K562 (cell line): ENCODE measurements around the gene KLK13. TPM values are rescaled to one million over a fixed set of nuclear protein-coding genes. Genes with fewer than 3 reads are reported as not detected.
A peak's percentile ranks its signal among the peaks of the same experiment; 100 is the strongest.

ENCODE experiments used
- BCOR ChIP-seq: fragments of 450-650 bp; IDR thresholded peaks from 2 replicates; pipeline ENCODE4 v1.6.1; 2016
- C11orf30 ChIP-seq: fragments of 450-650 bp; IDR thresholded peaks from 2 replicates; pipeline ENCODE4 v1.6.1; 2016; ENCODE audit warnings: low read depth, mild to moderate bottlenecking
- CBFA2T2 ChIP-seq: fragments of 450-650 bp; conservative IDR thresholded peaks from 2 replicates; pipeline ENCODE4 v1.6.1; 2017; ENCODE audit warnings: mild to moderate bottlenecking
- EP300 ChIP-seq: IDR thresholded peaks from 2 replicates; pipeline ENCODE4 v1.6.1; 2012; ENCODE audit warnings: low read length, improper control_type of control experiment
- ETV6 ChIP-seq, 3 experiments: fragments of 150-350 bp in 1 of 3; sonication (generic) in 1 of 3; formaldehyde crosslinking in 1 of 3; IDR thresholded peaks; 2 replicates each; pipeline versions ENCODE4 v1.6.1 to v1.8.0; 2014 to 2022; ENCODE audit warnings: borderline replicate concordance in 2 of 3, low read depth in 2 of 3, antibody characterized with exemption in 1 of 3, low read length in 1 of 3, mild to moderate bottlenecking in 1 of 3, missing genetic modification reagents in 1 of 3
- HMGN3 ChIP-seq: IDR thresholded peaks from 2 replicates; pipeline ENCODE4 v1.6.1; 2011; ENCODE audit warnings: borderline replicate concordance, low read depth, mild to moderate bottlenecking, mixed read lengths, low read length; ENCODE audit not compliant: insufficient read length; ENCODE audit errors: extremely low read depth
- MAZ ChIP-seq, 2 experiments: fragments of 450-650 bp in 1 of 2; sonication (generic) in 1 of 2; formaldehyde crosslinking; IDR thresholded peaks in 1 of 2; conservative IDR thresholded peaks in 1 of 2; 2 replicates each; pipeline versions ENCODE4 v1.4.0 to v1.5.0; 2020; ENCODE audit warnings: mild to moderate bottlenecking in 1 of 2, missing genetic modification reagents in 1 of 2
- MED1 ChIP-seq: sonication (generic); formaldehyde crosslinking; IDR thresholded peaks from 2 replicates; pipeline ENCODE4 v1.8.1; 2023; ENCODE audit warnings: missing genetic modification reagents, borderline replicate concordance
- PPARD ChIP-seq: fragments of 250-450 bp; sonication (Bioruptor Pico); IDR thresholded peaks from 2 replicates; pipeline ENCODE4 v1.8.0; 2022; ENCODE audit warnings: inconsistent platforms, mild to moderate bottlenecking, moderate library complexity
- PTRF ChIP-seq: fragments of 450-650 bp; IDR thresholded peaks from 2 replicates; pipeline ENCODE4 v1.6.1; 2016; ENCODE audit warnings: mild to moderate bottlenecking, missing genetic modification characterization, missing compliant biosample characterization
- RBM39 ChIP-seq: fragments of 200-400 bp; formaldehyde crosslinking; optimal IDR thresholded peaks from 2 replicates; pipeline ENCODE3; 2018; ENCODE audit warnings: low read depth, low read length
- SMAD1 ChIP-seq: fragments of 150-350 bp; IDR thresholded peaks from 2 replicates; pipeline ENCODE4 v1.6.1; 2014; ENCODE audit warnings: low read length, low read depth; ENCODE audit not compliant: partially characterized antibody
- ZFPM2 ChIP-seq: fragments of 250-450 bp; sonication (Bioruptor Pico); IDR thresholded peaks from 2 replicates; pipeline ENCODE4 v1.5.1; 2022; ENCODE audit warnings: mild to moderate bottlenecking
- polyA plus RNA-seq, 8 experiments: library from polyadenylated mRNA; depleted of rRNA in 4 of 8; stranded (reverse) in 5 of 8; unstranded in 3 of 8; fragments of >200 nt; fragmentation: Nextera tagmentation in 2 of 8; fragmentation: Illumina TruSeq in 1 of 8; extraction: Ambion mirVana in 2 of 8; extraction: Trizol in 1 of 8; gene quantifications; 2 replicates each; pipeline versions ENCODE4 v1.2.1 to v1.2.3, GENCODE V29; 2011 to 2014; ENCODE audit warnings: inconsistent platforms in 1 of 8, missing spikeins in 1 of 8
- total RNA-seq, 7 experiments: library from RNA; depleted of rRNA in 6 of 7; stranded (reverse); fragments of >200 nt in 6 of 7; fragmentation: Illumina TruSeq in 2 of 7; extraction: Trizol in 2 of 7; gene quantifications; 2 replicates each; pipeline versions ENCODE4 v1.2.1 to v1.2.3, GENCODE V29; 2011 to 2021; ENCODE audit warnings: low replicate concordance in 1 of 7
- TF ChIP-seq, protein P1 (sequence below): fragments of 450-650 bp; formaldehyde crosslinking; IDR thresholded peaks from 2 replicates; pipeline ENCODE4 v1.4.0; 2020; ENCODE audit warnings: mild to moderate bottlenecking
- TF ChIP-seq, protein P2 (sequence below): sonication (generic); formaldehyde crosslinking; IDR thresholded peaks from 2 replicates; pipeline ENCODE4 v1.8.0; 2022; ENCODE audit warnings: mild to moderate bottlenecking, missing genetic modification reagents
- TF ChIP-seq, protein P3 (sequence below), 2 experiments: fragments of 450-650 bp; IDR thresholded peaks; 2 replicates each; pipeline ENCODE4 v1.6.1; 2016
- TF ChIP-seq, protein P4 (sequence below): fragments of 250-450 bp; sonication (Bioruptor Pico); IDR thresholded peaks from 2 replicates; pipeline ENCODE4 v1.5.0; 2021
- TF ChIP-seq, protein P5 (sequence below): fragments of 200-400 bp; formaldehyde crosslinking; IDR thresholded peaks from 2 replicates; pipeline ENCODE4 v1.6.1; 2017; ENCODE audit warnings: mild to moderate bottlenecking, low read depth, low read length, moderate library complexity
- TF ChIP-seq, protein P6 (sequence below): fragments of 450-650 bp; IDR thresholded peaks from 2 replicates; pipeline ENCODE4 v1.6.1; 2017; ENCODE audit warnings: antibody characterized with exemption

Gene KLK13
- total and polyA plus RNA-seq, 9 of the 15 experiments (the other 6 are each of a cell fraction or from before 2014, with no cell fraction given): 0.72 to 9.0 (median 2.3) TPM

DNA sequence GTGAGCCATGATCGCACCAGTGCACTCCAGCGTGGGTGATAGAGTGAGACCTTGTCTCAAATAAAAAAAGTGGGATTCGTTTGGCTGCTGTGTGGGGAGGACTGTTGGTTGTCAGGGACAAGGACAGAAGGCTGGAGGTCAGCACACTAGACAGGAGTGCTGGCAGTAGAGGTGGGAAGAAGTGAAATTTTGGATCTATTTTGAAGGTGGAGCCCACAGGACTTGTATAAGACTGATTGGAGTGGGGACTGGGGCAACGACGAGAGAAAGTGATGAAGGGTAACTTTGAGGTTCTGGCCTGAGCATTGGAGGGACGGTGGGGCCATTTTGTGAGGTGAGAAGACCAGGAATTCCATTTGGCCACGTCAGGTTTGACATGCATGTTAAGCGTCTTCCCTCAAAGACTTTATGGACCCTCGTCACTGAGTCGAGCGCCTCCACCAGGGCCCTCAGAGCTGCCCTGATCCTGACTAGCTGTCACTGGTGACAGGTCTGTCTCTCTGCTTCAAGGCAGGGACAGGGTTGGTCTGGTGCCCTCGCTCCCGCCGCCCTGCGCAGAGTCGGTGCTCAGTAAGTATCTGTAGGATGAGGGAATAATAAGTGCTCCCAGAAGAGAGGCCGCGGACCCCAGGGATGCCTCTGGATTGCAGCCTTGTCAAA, 42.6 kb upstream of the KLK13 start (continued):
- TF ChIP-seq, protein P1, sequence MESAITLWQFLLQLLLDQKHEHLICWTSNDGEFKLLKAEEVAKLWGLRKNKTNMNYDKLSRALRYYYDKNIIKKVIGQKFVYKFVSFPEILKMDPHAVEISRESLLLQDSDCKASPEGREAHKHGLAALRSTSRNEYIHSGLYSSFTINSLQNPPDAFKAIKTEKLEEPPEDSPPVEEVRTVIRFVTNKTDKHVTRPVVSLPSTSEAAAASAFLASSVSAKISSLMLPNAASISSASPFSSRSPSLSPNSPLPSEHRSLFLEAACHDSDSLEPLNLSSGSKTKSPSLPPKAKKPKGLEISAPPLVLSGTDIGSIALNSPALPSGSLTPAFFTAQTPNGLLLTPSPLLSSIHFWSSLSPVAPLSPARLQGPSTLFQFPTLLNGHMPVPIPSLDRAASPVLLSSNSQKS: no peak
- TF ChIP-seq MED1 (CRISPR knock-in tag) (no peak), C11orf30 (0 out of 2 replicates have a peak, but pooled peaks have one; percentile 9), SMAD1 (no peak), BCOR (no peak), EP300 (no peak), PPARD (CRISPR knock-in tag) (no peak), CBFA2T2 (no peak), PTRF (tag) (no peak), ZFPM2 (no peak), MAZ (CRISPR knock-in tag; conservative IDR thresholded peaks at IDR 0.05 in 1 of 2, IDR thresholded peaks at IDR 0.05 in 1 of 2) (no peak), HMGN3 (no peak), ETV6 (IDR thresholded peaks at IDR 0.05; ENCODE audit: borderline replicate concordance in 1 of 2, low read depth in 2 of 2, low read length in 1 of 2) (no peak), ETV6 (CRISPR knock-in tag; IDR thresholded peaks at IDR 0.05; ENCODE audit: borderline replicate concordance) (0 out of 2 replicates have a peak, but pooled peaks have one; percentile 27), RBM39 (no peak)
- TF ChIP-seq, protein P2, sequence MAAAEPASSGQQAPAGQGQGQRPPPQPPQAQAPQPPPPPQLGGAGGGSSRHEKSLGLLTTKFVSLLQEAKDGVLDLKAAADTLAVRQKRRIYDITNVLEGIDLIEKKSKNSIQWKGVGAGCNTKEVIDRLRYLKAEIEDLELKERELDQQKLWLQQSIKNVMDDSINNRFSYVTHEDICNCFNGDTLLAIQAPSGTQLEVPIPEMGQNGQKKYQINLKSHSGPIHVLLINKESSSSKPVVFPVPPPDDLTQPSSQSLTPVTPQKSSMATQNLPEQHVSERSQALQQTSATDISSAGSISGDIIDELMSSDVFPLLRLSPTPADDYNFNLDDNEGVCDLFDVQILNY (CRISPR knock-in tag): no peak
- TF ChIP-seq, protein P3, sequence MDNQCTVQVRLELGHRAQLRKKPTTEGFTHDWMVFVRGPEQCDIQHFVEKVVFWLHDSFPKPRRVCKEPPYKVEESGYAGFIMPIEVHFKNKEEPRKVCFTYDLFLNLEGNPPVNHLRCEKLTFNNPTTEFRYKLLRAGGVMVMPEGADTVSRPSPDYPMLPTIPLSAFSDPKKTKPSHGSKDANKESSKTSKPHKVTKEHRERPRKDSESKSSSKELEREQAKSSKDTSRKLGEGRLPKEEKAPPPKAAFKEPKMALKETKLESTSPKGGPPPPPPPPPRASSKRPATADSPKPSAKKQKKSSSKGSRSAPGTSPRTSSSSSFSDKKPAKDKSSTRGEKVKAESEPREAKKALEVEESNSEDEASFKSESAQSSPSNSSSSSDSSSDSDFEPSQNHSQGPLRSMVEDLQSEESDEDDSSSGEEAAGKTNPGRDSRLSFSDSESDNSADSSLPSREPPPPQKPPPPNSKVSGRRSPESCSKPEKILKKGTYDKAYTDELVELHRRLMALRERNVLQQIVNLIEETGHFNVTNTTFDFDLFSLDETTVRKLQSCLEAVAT (IDR thresholded peaks at IDR 0.05): 0 out of 4 replicates have a peak, but pooled peaks of 1 of the 2 experiments have one; percentile 47
- TF ChIP-seq, protein P4, sequence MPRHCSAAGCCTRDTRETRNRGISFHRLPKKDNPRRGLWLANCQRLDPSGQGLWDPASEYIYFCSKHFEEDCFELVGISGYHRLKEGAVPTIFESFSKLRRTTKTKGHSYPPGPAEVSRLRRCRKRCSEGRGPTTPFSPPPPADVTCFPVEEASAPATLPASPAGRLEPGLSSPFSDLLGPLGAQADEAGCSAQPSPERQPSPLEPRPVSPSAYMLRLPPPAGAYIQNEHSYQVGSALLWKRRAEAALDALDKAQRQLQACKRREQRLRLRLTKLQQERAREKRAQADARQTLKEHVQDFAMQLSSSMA (CRISPR knock-in tag): no peak
- TF ChIP-seq, protein P5, sequence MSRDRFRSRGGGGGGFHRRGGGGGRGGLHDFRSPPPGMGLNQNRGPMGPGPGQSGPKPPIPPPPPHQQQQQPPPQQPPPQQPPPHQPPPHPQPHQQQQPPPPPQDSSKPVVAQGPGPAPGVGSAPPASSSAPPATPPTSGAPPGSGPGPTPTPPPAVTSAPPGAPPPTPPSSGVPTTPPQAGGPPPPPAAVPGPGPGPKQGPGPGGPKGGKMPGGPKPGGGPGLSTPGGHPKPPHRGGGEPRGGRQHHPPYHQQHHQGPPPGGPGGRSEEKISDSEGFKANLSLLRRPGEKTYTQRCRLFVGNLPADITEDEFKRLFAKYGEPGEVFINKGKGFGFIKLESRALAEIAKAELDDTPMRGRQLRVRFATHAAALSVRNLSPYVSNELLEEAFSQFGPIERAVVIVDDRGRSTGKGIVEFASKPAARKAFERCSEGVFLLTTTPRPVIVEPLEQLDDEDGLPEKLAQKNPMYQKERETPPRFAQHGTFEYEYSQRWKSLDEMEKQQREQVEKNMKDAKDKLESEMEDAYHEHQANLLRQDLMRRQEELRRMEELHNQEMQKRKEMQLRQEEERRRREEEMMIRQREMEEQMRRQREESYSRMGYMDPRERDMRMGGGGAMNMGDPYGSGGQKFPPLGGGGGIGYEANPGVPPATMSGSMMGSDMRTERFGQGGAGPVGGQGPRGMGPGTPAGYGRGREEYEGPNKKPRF: no peak
- TF ChIP-seq, protein P6, sequence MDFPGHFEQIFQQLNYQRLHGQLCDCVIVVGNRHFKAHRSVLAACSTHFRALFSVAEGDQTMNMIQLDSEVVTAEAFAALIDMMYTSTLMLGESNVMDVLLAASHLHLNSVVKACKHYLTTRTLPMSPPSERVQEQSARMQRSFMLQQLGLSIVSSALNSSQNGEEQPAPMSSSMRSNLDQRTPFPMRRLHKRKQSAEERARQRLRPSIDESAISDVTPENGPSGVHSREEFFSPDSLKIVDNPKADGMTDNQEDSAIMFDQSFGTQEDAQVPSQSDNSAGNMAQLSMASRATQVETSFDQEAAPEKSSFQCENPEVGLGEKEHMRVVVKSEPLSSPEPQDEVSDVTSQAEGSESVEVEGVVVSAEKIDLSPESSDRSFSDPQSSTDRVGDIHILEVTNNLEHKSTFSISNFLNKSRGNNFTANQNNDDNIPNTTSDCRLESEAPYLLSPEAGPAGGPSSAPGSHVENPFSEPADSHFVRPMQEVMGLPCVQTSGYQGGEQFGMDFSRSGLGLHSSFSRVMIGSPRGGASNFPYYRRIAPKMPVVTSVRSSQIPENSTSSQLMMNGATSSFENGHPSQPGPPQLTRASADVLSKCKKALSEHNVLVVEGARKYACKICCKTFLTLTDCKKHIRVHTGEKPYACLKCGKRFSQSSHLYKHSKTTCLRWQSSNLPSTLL: peak; percentile 97
